ENCODE measurements around the gene PHB1.
A peak's percentile ranks its signal among the peaks of the same experiment; 100 is the strongest.

Gene PHB1

DNA sequence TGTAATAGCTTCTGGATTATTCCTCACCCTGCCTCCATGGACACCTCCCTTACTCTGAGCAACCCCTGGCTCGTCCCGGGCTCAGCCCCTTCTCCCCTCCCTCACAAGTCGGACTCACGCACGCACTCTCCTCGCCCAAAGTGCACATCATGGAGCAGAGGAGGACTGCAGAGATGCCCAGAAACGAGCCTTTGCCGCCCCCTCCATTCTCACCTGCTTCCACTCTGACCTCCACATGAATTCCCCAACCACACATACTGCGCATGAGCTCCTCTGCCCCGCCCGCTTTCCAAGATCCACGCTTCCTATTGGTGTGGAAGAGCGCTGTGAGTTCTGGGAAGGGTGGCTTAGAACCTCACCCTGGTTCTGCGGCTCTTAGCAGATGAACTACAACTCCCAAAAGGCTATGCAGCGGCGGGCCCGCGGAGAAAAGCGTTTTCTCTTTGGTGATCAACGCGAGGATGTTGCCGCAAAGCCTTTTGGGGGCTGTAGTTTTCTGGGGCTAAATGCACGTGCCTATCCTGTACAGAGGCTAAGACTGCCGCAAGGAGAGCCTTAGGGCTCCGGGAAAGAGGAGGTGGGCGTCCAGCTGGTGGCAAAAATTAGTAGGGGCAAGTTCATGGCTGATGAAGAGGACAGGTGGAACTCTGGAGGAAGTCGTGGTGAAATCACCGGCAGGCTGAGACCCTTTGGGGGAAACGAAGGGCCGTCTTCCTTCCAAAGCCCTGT lies at the start of gene PHB1:
PHB1 (minus strand) TSS at position 261 of the 729 bp plus-strand sequence. CDS start 1,618 bp downstream, outside the sequence.
- DNase-seq, result peak; percentile 99

DNA sequence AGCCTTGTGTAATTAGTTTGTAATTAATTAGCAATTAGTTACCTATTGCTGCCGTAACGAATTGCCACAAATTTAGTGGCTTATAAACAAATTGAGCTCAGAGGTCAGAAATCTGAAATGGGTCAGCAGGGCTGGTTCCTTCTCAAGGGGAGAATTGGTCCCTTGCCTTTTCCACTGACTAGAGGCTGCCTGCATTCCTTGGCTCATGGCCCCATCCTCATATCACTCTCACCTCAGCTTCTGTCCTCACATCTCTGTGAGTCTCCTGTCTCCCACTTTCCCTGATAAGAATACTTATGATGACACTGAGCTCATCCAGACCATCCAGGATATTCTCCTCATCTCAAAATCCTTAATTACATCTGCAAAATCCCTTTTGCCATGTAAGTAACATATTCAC lies 49.4 kb upstream of the PHB1 start:
- DNase-seq, result no peak

DNA sequence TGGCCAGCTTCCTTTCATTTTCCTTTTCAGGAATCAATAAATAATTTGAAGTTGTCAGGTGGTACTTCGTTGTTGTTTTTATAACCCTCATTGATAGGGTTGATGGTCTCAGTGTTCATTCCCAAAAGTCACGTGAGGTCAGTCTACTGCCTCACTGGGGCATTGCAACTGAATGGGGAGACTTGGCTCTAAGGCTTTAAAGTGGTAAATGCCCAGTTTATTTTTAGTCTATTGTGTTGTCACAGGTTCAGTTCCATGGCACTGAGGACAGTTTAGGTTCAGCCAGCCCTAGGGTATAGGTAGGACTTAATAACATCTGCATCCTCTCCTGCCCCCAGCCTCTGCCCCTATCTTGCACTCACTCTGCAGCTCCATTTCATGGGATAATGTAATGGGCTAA lies 46.9 kb upstream of the PHB1 start:
- no peak for DNase-seq

DNA sequence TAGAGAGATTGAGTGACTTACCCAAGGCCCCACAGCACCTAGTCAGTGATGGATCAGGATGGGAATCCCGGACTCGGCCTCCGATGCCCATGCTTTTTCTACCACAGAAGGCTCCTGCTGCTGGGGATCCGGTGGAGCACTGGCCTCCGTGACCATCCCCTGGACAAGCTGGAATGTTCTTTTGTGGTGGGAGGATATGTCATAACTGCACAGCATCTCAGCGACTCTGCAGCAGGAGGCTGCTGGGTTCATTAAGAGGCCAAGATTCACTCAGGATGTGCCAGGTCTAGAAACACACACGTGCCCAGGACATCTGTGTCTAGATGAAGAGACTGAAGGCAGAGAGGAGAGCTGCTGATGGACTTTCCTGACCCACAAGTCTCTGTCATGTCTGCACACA lies 45.7 kb upstream of the PHB1 start:
- no peak for DNase-seq

DNA sequence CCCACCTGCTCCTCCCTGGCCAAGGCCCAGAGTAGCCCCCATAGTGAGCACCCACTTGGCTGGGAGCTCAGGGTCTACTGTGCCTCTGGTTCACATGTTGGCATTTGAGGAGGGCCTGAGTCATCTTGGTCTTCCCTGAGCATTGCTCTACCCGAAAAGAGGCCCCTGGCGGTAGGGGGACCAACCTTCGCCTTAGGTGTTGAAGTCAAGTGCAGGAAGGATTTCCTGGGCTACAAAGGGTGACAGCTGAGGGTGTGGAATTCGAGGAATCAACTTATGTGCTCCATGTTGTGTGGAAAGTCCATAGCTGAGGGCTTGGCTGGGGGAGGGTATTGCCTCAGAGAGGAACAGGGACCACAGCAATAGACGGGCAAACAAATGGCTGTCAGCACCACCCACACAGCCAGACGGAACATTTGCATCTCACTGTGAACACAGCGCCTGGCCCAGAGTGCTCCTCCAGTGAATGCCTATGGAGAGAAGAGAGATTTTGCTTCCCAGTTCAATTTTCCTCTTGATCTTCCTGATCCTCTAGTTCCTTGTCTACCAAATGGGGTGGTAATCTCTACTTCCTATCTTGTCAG lies 44.8 kb upstream of the PHB1 start:
- DNase-seq, result no peak

DNA sequence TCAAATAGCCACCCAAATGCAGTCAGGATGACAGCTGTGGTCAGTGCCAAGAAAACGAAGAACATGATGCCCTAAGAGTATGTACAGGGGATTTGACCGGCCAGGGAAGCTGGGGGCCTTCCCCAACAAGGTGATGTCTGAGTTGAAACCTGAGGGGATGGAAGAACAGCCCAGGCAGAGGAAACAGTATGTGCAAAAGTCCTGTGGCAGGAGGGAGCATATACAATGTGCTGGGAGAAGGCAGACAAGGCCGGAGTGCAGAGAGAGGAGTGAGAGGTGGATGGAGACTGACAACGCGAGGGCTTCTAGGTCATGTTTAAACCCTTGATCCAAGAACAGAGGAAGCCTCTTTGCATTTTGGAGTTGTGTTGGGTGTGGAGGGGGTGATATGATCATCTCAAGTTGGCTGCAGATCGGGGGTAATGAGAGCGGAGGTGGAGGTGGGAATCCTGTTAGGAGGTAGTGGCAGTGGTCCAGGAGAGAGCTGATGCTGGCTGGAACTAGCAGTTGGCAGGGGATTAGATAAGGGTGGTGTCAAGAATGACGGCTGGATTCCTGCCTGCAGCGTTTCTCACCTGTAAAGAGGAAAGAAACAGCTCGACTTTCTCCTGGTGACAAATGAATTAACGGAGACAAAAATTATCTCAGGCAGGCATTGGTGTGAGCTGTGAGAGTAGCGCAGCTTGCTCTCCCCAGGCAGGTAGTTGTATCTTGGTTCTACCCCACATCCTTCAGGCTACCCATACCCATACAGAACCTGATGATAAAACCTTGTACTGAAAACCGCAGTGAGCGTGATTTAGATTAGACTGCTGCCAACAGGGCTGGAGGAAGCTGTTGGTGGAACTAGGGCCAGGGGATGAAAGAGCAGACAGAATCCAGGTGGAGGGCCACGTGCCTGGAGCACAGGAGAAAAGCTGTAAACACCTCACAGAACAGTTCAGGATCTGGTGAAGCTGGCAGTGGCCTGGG lies 43.2 kb upstream of the PHB1 start:
- no peak for DNase-seq

DNA sequence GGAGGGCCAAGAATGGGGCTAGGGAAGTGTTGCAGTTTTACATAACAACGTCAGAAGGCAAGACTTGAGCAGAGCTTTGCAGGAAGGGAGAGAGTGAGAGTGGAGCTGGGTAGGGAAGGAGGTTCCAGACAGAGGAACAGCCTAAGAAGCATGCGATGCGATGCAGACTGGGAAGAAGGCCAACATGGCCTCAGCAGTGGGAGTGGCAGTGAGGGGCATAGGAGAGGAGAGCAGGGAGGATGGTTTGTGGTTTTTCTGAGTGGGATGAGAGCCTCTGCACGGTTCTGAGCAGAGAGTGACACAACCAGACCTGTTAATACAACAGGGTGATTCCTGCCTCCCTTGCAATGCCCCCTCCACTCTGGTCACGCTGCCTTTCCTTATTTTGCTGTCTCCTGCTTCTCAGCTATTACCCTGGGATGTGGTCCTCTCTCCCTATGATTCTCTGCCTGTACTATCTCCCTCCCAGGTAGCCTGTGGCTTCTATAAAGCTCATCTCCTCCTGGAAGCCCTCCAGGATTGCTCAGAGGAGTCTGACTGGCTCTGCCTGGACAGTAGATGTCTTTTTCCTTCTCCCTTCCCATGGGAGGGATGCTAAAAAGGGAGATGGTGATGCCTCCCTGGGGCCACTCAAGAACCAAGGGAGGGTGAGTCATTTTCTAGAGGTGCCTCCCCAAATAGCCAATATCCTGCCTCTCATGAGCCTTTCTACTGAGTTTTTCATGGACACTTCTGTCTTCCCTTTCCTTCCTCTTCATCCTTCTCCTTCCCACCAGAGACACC lies 41.7 kb upstream of the PHB1 start:
- DNase-seq, result no peak

DNA sequence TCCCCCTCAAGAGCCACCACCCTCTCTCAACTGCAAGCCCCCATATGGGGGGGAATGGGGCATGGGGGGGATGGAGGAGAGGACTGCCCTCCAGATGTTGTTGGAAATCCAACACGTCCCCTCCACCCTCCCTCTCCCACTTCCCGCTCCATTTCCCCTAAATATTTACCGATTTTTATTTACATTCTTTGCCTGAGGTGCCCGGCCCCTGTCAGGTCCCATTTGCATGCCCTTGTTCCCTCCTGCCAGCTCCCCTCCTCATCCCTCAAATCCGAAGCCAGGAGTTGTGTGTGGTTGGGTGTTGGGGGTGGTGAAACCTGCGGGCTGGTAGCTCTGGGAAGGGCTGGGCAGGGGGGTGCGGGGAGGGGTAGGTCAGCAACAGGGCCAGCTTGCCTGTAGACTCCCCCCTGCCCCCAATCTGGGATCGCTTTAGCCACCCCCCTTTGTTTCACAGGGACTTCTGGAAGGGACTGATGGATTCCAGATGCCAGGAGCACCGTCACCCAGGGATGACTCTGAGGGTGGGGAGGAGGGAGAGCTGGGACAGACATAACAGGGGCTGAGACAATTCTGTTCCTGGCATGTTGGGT lies 40.7 kb upstream of the PHB1 start:
- no peak for DNase-seq

DNA sequence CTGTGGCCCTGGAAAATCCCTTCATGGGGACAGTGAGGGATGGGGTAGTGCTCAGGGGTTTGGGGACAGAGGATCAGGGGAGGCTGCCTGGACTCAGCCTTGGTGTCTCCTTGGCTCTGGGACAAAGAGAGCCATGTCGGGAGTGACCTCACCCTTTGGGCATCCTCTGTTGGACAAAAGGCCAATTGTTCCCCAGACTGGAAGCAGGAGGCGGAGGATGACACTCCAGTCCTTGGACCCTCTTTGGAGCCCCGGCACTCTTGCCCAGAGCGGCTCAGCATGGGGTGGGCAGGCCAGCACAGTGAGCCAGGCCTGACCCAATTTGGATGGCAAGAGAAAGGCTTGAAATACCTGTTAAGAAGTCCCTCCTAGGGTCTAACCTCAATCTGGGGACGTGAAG lies 39.4 kb upstream of the PHB1 start:
- no peak for DNase-seq

DNA sequence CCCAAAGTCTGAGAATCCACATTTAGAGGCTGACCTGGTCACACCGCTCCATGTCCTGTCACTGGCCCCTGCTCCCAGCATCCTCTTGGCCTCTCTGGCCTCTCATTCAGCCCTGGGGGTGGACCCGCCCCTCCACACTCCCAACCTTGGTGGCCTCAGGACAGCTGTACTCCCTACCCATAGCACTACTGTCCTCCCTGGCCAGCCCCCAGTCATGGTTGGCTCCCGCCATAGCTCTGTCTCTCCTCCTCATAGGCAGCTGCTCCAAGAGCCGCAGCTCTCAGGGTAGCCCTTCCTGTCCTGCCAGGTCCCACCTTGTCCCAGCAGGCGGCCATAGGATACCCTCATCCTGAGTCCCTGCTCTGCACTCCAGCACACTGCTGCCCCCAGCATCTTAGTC lies 38.0 kb upstream of the PHB1 start:
- no peak for DNase-seq

DNA sequence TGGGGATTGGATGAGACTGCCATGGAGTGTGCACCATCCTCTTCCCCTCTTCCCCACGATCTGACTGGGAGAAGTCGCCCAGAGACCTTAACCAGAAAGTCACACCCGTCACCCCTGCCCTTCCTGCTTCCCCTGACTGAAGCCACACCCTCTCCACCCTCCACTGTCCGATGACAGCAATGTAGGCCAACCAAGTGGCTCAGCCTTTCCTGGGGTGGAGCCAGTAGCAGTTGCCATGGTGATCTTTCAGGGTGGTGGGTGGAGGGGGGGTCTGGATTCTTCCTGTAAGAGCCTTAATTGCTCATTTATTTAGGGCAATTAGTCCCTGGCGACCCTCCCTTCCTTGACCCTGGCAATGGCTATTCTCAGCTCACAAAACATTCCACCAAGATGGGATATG lies 37.5 kb upstream of the PHB1 start:
- DNase-seq, result no peak

DNA sequence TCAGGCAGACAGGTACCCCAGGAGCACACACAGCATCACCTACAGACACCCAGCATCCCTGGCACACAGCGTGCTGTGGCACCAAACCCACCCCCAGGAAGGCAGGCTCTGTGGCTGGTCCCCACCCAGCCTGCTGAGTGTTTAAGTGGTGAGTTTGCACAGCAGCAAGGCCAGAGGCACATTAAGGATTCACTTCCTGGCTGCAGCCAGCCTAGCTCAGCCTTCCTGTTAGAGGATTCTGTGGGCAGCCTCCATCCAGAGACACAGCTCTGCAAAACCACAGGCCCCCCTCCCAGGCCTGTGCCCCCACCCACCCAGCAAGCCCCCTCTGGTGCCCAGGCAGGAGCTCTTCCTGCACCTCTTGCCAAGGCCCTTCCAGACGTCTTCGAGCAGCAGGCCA lies 36.1 kb upstream of the PHB1 start:
- DNase-seq, result no peak

DNA sequence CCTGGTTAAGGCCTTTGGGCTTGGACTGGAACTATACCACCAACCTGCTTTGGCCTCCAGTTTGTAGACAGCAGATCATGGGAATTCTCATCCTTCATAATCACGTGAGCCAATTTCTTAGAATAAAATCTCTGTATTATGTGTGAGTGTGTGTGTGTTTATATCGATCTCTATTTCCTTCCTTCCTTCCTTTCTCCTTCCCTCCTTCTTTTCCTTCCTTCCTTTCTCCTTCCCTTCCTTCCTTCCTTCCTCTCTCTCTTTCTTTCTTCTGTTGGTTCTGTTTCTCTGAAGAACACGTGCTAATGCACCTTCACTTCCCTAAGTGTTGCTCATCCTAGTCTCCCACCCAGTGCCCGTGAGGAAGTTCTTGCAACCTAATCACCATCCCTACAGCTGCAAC lies 35.5 kb upstream of the PHB1 start:
- DNase-seq, result no peak

DNA sequence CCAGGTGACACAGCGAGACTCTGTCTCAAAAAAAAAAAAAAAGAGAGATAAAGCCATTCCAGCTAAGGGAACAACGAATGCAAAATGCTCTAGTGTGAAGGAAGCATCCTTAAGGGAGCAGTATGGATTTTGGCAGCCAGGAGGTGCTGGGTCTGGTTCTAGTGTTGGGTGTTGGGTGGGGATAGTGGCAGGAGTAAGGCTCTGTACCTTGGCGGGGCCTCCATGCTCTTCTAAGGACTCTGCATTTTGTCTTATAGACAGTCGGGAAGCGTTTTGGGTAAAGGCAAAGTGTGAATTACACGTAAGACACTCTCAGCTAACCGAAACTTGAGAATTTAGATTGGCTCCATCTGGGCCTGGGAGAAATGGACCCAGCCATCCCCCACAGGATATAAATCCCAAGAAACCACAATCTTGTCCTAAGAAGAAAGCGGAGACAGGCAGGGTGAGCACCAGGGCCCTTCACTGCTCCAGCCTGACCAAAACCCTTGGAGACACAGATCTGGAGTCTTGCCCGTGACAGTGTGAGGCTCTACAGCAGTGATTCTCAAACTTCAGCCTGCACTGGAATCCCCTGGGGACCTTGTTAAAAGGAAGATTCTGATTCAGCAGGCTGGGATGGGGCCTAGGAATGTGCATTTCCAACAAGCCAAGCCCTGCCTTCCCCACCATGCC lies 33.1 kb upstream of the PHB1 start:
- no peak for DNase-seq

DNA sequence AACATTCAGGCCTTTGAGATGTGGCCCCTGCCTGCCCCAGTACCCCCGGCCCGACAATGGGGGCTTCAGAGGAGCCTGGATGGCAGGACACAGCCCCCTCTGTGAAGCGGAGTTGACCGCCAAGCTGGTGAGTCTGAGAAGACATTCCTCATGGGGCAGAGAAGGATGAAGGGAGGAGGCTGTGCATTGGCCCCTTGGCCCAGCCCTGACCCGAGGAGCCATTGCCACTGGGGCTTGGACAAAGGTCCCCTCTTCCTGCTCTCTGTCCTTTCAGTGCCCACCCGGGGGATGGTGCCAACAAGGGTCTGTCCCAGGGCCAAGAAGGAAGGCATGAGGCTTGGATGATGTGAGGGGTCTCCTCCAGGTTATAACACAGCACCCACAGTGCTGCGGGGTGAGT lies 30.9 kb upstream of the PHB1 start:
- no peak for DNase-seq

DNA sequence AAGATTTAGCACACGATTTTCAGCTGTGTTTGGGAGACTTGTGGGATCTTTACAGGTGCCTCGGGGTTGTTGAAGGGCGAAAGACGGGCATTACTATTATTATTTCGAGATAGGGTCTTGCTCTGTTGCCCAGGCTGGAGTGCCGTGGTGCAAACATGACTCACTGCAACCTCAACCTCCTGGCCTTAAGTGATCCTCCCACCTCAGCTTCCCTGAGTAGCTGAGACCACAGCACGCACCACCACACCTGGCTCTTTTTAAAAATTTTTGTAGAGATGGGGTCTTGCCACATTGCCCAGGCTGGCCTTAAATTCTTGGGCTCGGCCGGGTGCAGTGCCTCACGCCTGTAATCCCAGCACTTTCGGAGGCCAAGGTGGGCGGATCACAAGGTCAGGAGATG lies 29.7 kb upstream of the PHB1 start:
- no peak for DNase-seq

DNA sequence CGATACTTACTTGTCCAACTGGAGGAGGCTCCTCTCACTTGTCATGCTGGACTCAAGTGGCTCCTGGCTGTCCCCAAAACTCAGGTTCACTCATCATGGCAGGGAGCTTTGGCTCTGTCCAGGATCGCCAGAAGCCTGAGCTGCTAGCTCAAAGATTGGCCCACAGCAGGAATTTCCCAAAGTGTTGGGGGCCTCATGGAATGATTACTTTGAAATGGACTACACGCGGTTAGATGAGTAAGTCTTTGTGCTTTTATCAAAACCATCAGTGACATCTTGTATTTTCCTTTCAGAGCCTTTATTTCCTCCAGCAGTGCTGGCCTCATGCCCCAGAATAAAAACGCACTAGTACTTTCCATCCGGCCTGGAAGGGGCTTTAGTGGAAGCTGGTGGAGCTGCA lies 29.2 kb upstream of the PHB1 start:
- no peak for DNase-seq

DNA sequence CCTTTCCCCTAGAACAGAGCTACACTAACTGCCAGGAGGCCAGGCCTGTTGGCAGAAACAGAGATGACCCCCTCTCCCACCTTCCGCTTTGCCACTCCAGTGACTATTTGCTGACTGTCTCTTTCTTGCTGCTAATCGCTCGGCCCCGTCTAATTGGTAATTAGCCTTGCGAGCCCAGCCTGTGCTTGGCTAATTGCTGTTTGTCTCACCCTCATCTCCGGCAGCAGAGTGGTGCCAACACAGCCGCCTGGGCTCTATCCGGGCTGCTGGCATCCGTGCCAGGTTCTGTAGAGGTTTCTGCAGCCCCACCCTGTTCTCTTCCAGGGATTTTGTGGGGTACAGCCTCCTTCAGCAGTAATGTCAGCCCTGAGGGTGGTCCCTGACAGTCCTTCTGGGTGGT lies 27.4 kb upstream of the PHB1 start:
- DNase-seq, result no peak

DNA sequence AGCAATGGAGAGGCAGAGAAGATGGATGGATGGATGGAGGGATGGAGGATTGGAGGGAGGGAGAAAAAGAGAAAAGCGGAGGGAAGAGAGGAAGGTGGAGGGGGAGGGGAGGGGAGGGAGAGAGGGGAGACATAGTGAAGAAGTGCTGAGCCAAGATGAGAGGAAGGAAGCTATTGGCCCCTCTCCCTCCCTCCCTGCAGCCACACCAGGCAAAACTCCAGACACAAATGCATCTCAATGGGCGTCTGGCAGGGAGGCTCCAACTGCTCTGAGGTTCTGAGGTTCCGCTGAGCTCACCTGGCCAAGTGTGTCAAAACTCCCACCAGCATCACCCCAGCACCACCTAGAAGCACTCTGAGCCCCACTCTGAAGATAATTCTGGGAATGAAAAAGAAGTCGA lies 26.9 kb upstream of the PHB1 start:
- no peak for DNase-seq

DNA sequence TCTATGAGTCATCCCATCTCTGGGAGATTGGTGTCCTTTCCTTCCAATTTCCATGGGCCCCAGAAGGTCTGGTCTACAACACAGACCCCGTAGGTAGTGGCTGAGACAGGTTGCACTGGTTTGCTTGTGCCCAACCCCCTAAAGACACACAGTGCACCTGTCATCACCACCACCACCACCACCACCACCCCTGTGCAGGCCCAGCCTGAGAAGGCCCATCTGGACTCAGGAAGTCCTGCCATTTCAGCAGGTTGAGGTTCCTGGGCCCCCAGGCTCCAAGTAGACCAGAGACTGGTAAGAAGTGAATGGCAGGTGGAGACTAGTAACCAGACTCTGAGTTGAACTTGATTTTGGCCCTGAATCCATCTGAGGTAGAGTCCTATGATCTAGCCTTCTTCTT lies 25.9 kb upstream of the PHB1 start:
- DNase-seq, result no peak

DNA sequence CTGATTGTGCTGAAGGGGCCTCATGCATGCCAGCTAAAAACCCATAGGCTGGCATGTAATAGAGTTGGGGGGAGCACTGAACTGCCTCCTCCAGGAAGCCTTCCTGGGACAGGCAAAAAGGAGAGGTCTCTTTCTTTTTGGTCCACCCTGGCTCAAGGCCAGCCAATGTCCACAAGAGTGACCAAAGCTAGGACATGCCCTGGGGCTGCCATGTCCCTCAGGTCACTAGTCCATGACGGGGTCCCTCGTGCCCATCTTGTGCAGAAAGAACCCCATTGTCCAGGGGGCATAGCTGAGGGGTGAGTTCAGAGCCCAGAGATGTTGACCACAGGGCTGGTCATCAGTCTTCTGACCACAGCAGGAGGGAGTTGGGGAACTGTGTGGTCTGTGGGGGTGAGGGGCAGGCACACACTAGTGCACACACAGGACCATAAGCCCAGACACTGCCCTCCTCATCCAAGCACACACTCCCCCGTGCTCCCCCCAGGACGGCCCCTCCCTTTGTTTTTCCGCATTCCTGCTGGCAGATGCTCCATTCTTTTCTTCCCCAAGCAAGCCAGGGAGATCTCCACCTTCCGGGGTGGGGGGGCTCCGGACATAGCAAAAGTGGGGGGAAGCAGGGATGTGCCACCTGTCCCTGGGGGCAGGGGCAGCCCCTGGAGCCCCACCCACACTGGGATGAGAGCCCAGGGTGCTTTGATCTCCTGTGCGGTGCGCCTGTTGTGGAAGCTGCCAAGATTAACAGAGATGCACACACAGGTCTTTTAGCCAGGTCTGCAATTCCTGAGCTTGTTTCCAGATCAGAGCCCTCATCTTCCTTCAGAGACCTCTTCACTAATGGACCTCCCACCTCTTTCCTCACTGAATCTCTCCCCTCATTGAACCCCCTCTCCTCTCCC lies 25.2 kb upstream of the PHB1 start:
- DNase-seq, result no peak
